ENCODE data around the gene NSDHL.

- TF ChIP-seq POLR2A (IDR thresholded peaks at IDR 0.05; ENCODE audit: low read length) (no peak), GATA1 (IDR thresholded peaks at IDR 0.05; ENCODE audit: low read depth, low read length) (no peak)
Measured at GRCh38 chrX:152872522-152872921, 41.7 kb downstream of the NSDHL start.
